Calu3 (cell line): ENCODE data around the gene SNX19. TPM values are rescaled to one million over a fixed set of nuclear protein-coding genes. Genes with fewer than 3 reads are reported as not detected.
"Not testable (repeated sequence)": the region's sequence is repeated elsewhere in the genome, so short reads cannot be mapped to it uniquely, and the experiment has no call there.

Experiments used
- BruUV-seq: library from RNA; stranded (reverse); fragments of 400-500 nt; replicated peaks from 2 replicates; lab custom pipeline; 2021; lab: Mats Ljungman, UMichigan
- CTCF ChIA-PET: fragments of 300-600 bp; sonication (Branson Sonifier 250); formaldehyde crosslinking; loops from one replicate; lab custom pipeline; 2022; ENCODE audit warnings: antibody characterized with exemption; lab: Charles Lee
- DNase-seq: peaks from one replicate; pipeline ENCODE4 v3.0.0; 2022
- H3K27ac Mint-ChIP-seq: one replicate; pipeline ENCODE4 v1.8.0; 2022; ENCODE audit warnings: mixed read lengths; ENCODE audit not compliant: unreplicated experiment
- H3K27me3 Mint-ChIP-seq: one replicate; pipeline ENCODE4 v1.8.0; 2022; ENCODE audit warnings: mixed read lengths; ENCODE audit not compliant: unreplicated experiment
- H3K36me3 Mint-ChIP-seq: one replicate; pipeline ENCODE4 v1.8.0; 2022; ENCODE audit warnings: mild to moderate bottlenecking, moderate library complexity, mixed read lengths; ENCODE audit not compliant: insufficient read depth, unreplicated experiment
- H3K4me1 Mint-ChIP-seq: one replicate; pipeline ENCODE4 v1.8.0; 2022; ENCODE audit warnings: mild to moderate bottlenecking, low read depth, mixed read lengths; ENCODE audit not compliant: unreplicated experiment
- H3K4me3 Mint-ChIP-seq: one replicate; pipeline ENCODE4 v1.8.0; 2022; ENCODE audit warnings: mild to moderate bottlenecking, low read depth, moderate library complexity, mixed read lengths; ENCODE audit not compliant: unreplicated experiment
- H3K9me3 Mint-ChIP-seq: one replicate; pipeline ENCODE4 v1.8.0; 2022; ENCODE audit warnings: low read depth, mixed read lengths; ENCODE audit not compliant: unreplicated experiment
- intact Hi-C: fragments of 100-400 bp; cut with micrococcal nuclease; formaldehyde crosslinking; loops from one replicate; pipeline ENCODE4 v1.10.0; 2022; ENCODE audit not compliant: unreplicated experiment
- total RNA-seq: library from RNA; stranded (reverse); gene quantifications from 2 replicates; pipeline ENCODE4 v1.2.3, GENCODE V29; 2022
- TF ChIP-seq, protein P1 (sequence below): fragments of 200-600 bp; IDR thresholded peaks from one replicate; pipeline ENCODE4 v1.8.0; 2022; ENCODE audit warnings: antibody characterized with exemption; ENCODE audit not compliant: unreplicated experiment

SNX19 gene
- total RNA-seq, 1 experiment from 2014 or later: 39.8 TPM

DNA sequence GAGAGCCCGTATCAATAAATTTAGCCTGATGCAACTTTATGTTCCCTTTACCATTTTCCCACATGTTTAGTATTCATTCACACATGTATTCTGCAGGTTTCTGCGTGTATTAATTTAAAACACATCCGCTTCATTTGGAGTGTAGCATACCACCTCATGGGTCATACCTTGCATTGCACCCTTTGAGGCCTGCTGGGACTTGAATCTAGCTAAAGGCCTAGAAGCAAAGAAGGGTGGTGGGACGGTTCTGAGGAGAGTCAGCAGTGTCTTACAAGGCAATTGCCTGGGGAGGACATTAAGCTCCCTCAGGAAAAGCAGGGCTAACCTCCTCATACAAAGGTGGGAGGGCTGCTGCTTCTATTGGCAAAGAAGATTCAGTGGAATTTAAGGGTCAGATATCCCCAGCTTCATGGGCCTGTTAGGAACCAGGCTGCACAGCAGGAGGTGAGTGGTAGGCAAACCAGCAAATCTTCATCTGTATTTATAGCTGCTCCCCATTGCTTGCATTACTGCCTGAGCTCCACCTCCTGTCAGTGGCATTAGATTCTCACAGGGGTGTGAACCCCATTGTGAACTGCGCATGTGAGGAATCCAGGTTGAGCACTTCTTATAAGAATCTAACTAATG lies 15.9 kb upstream of the SNX19 start:
- no TSS peak for BruUV-seq
- intact Hi-C loops: no loop called here
- CTCF ChIA-PET: no interaction called here
- Mint-ChIP-seq H3K27ac (no peak overlapping the region), H3K4me1 (no peaks in the 10 kb centered on the region), H3K9me3 (no peaks in the 10 kb centered on the region), H3K27me3 (no peaks in the 10 kb centered on the region), H3K4me3 (no peak overlapping the region), H3K36me3 (no peaks in the 10 kb centered on the region)
- TF ChIP-seq, protein P1, sequence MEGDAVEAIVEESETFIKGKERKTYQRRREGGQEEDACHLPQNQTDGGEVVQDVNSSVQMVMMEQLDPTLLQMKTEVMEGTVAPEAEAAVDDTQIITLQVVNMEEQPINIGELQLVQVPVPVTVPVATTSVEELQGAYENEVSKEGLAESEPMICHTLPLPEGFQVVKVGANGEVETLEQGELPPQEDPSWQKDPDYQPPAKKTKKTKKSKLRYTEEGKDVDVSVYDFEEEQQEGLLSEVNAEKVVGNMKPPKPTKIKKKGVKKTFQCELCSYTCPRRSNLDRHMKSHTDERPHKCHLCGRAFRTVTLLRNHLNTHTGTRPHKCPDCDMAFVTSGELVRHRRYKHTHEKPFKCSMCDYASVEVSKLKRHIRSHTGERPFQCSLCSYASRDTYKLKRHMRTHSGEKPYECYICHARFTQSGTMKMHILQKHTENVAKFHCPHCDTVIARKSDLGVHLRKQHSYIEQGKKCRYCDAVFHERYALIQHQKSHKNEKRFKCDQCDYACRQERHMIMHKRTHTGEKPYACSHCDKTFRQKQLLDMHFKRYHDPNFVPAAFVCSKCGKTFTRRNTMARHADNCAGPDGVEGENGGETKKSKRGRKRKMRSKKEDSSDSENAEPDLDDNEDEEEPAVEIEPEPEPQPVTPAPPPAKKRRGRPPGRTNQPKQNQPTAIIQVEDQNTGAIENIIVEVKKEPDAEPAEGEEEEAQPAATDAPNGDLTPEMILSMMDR: no peak
- no peak for DNase-seq

DNA sequence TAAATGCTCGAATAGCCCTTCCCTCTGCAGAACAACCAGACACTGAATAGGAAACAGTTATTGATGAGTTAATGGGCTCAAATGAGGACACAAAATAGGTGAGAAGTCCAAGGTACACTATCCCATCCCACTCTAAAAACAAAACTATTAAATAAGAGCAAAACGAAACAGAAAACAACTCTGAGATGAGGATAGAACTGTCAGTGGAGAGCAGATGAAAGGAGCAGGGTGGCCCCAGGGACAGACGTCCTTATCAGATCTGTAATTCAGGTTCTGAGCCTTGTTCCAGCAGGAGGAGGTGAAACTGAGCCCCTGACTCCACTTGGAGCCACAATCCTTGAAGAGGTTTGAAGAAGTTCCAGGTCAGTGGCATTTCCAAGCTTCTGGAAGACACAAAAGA lies 8.5 kb upstream of the SNX19 start:
- no peaks in the 10 kb centered on the region for H3K4me1 Mint-ChIP-seq
- no peaks in the 10 kb centered on the region for H3K36me3 Mint-ChIP-seq
- H3K27me3 Mint-ChIP-seq: peaks cover 22% of the 10 kb centered on the region
- no peak overlapping the region for H3K4me3 Mint-ChIP-seq
- CTCF ChIA-PET: no interaction called here
- BruUV-seq: no TSS peak
- DNase-seq: no peak
- TF ChIP-seq, protein P1: no peak
- H3K9me3 Mint-ChIP-seq: no peaks in the 10 kb centered on the region
- intact Hi-C loops: loop anchor here (10.0 kb wide), 1 partner anchor 110 kb away; no protein-coding TSS in a partner anchor
- no peak overlapping the region for H3K27ac Mint-ChIP-seq

DNA sequence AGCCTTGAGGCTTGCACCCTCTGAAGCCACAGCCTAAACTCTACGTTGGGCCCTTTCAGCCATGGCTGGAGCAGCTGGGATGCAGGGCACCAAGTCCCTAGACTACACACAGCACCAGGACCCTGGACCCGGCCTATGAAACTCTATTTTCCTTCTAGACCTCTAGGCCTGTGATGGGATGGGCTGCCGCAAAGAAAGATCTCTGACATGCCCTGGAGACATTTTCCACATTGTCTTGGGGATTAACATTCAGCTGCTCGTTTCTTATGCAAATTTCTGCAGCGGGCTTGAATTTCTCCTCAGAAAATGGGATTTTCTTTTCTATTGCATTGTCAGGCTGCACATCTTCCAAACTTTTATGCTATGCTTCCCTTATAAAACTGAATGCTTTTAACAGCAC lies 4.3 kb upstream of the SNX19 start:
- Mint-ChIP-seq H3K36me3 (peaks cover 11% of the 10 kb centered on the region), H3K27me3 (peaks cover 40% of the 10 kb centered on the region)
- H3K27ac Mint-ChIP-seq, CTCF ChIA-PET, BruUV-seq, DNase-seq, H3K4me3 Mint-ChIP-seq, H3K9me3 Mint-ChIP-seq, H3K4me1 Mint-ChIP-seq: not testable (repeated sequence)
- intact Hi-C loops: loop anchor here (10.0 kb wide), 1 partner anchor 114 kb away; no protein-coding TSS in a partner anchor

DNA sequence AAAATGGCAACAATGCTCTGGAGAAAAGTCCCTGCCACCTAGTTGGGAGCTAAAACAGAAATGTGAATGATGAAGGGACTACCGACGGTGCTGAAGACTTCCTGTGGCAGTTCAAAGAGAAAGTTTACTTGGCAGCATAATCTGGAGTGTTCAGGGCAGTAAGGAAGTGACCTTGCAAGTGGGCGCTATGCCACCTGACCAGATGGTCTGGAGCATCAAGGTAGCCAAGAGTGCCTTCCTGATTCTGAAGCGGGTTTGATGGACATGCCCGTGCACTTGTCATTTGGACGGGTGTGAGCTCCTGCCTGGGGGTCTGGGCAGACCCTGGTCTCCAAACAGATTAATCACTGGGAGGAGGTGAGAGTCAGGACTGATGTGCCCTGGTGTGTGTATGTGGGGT lies 1.8 kb upstream of the SNX19 start:
- no TSS peak for BruUV-seq
- DNase-seq: no peak
- CTCF ChIA-PET: no interaction called here
- Mint-ChIP-seq H3K27ac (no peak overlapping the region), H3K27me3 (peaks cover 40% of the 10 kb centered on the region), H3K9me3 (no peaks in the 10 kb centered on the region), H3K4me3 (no peak overlapping the region), H3K36me3 (peaks cover 12% of the 10 kb centered on the region), H3K4me1 (no peaks in the 10 kb centered on the region)
- TF ChIP-seq, protein P1: no peak
- intact Hi-C loops: no loop called here

DNA sequence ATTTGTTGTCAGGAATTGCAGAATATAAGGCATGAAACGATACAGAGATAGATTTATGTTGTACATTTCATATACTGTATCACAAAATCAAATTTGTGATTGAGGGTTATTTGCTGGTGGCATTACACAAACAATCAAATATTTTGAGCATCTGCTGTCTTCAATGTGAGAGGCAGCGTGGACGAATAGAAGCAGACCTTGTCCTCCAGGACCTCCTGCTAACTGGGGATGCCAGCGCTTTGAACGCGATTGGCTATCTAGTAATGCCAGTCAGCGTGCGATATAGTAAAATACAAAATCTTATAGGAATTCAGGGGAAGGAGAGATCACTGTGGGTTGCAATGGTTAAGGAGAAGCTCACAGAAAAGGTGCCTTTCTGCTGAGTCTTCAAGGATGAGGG lies 631 bp upstream of the SNX19 start:
- TF ChIP-seq, protein P1: no peak
- peak overlapping the region; percentile 33 for H3K27ac Mint-ChIP-seq
- CTCF ChIA-PET: interaction anchor here (1.7 kb wide), 1 partner anchor 17 kb away, joined by 7 read pairs; no protein-coding TSS in a partner anchor
- peaks cover 17% of the 10 kb centered on the region for H3K36me3 Mint-ChIP-seq
- H3K27me3 Mint-ChIP-seq: peaks cover 36% of the 10 kb centered on the region
- intact Hi-C loops: no loop called here
- no peak for DNase-seq
- no peaks in the 10 kb centered on the region for H3K9me3 Mint-ChIP-seq
- BruUV-seq: no TSS peak
- peak overlapping the region; percentile 70 for H3K4me3 Mint-ChIP-seq
- H3K4me1 Mint-ChIP-seq: no peaks in the 10 kb centered on the region
